Measurements from ENCODE around the gene PHF20. TPM values are rescaled to one million over a fixed set of nuclear protein-coding genes. Genes with fewer than 3 reads are reported as not detected.
"Not testable (repeated sequence)": the region's sequence is repeated elsewhere in the genome, so short reads cannot be mapped to it uniquely, and the experiment has no call there.

The PHF20 gene
- total RNA-seq, 1 donor from 2014 or later, result 76.1 TPM

DNA sequence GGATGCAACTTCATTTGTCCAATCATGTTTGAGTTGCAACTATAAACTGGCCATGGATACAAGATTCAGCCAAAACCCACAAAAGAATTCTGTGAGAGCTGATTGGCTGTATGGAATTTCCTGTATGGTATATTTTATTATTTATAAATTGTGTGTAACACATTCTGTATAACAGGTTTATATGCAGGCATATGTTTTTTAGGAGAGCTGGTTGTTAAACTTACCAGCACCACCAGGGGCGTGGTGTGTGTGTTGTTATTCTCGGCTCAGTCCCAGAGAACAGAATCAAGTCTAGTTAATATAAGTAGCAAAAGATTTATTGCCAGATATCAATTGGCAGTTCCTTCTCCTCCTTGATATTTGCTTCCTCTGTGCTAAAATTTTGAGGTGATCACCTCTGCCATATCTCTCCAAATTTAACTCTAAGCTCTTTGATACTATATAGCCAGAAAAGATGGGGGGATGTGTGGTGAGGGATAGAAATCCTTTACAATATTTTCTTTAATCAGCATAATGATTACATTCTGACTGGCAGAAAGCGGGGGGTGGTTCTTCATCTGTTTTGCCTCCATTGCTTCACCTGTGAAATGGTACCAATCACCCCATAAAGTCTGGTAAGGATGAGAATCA is 219.4 kb downstream of the PHF20 start:
- TF ChIP-seq, protein P1, sequence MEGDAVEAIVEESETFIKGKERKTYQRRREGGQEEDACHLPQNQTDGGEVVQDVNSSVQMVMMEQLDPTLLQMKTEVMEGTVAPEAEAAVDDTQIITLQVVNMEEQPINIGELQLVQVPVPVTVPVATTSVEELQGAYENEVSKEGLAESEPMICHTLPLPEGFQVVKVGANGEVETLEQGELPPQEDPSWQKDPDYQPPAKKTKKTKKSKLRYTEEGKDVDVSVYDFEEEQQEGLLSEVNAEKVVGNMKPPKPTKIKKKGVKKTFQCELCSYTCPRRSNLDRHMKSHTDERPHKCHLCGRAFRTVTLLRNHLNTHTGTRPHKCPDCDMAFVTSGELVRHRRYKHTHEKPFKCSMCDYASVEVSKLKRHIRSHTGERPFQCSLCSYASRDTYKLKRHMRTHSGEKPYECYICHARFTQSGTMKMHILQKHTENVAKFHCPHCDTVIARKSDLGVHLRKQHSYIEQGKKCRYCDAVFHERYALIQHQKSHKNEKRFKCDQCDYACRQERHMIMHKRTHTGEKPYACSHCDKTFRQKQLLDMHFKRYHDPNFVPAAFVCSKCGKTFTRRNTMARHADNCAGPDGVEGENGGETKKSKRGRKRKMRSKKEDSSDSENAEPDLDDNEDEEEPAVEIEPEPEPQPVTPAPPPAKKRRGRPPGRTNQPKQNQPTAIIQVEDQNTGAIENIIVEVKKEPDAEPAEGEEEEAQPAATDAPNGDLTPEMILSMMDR (IDR thresholded peaks at IDR 0.05; ENCODE audit: partially characterized antibody, unreplicated experiment), result peak; percentile 55
- H3K27ac Mint-ChIP-seq (ENCODE audit: unreplicated experiment), result no peak overlapping the region
- H3K9me3 Mint-ChIP-seq (ENCODE audit: unreplicated experiment), result no peaks in the 10 kb centered on the region
- peaks cover 7% of the 10 kb centered on the region for H3K27me3 Mint-ChIP-seq (ENCODE audit: unreplicated experiment)
- H3K36me3 Mint-ChIP-seq (ENCODE audit: unreplicated experiment), result no peaks in the 10 kb centered on the region
- DNase-seq, result peak; percentile 42
- H3K4me3 Mint-ChIP-seq (ENCODE audit: unreplicated experiment), result no peak overlapping the region
- peaks cover 9% of the 10 kb centered on the region for H3K4me1 Mint-ChIP-seq (ENCODE audit: low read depth, unreplicated experiment)

DNA sequence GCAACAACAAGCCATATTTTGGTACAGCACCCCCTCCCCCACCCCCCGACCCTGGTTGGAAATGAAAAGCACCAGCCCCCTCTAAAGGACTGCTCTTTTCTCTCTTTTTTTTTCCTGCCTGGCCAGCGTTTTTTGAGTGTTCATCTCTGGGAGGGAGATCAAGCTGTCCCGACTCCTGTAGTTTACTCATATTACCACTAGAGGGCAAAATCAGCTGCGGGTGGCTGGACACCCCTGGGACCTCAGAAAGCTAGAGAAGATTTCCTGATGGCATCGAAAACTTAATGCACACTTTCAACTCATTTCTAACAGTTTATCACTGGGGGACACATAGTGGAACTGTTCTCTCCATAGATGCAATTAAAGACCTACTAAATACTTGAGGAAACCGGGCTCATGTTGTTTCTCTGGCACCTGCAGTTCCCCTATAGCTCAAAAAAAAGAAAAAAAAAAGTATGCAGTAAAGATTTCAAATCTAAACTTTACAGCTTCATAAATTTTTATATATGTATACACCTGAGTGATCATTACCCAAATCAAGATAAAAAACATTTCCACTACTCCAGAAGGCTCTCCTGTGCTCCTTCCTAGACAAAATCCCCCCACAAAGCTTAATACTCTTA is 221.0 kb downstream of the PHF20 start:
- Mint-ChIP-seq H3K27me3 (ENCODE audit: unreplicated experiment) (peaks cover 7% of the 10 kb centered on the region), H3K9me3 (ENCODE audit: unreplicated experiment) (no peaks in the 10 kb centered on the region), H3K36me3 (ENCODE audit: unreplicated experiment) (no peaks in the 10 kb centered on the region), H3K27ac (ENCODE audit: unreplicated experiment) (no peak overlapping the region), H3K4me1 (ENCODE audit: low read depth, unreplicated experiment) (peaks cover 11% of the 10 kb centered on the region), H3K4me3 (ENCODE audit: unreplicated experiment) (no peak overlapping the region)
- peak; percentile 34 for DNase-seq
- TF ChIP-seq, protein P1 (IDR thresholded peaks at IDR 0.05; ENCODE audit: partially characterized antibody, unreplicated experiment), result peak; percentile 93

DNA sequence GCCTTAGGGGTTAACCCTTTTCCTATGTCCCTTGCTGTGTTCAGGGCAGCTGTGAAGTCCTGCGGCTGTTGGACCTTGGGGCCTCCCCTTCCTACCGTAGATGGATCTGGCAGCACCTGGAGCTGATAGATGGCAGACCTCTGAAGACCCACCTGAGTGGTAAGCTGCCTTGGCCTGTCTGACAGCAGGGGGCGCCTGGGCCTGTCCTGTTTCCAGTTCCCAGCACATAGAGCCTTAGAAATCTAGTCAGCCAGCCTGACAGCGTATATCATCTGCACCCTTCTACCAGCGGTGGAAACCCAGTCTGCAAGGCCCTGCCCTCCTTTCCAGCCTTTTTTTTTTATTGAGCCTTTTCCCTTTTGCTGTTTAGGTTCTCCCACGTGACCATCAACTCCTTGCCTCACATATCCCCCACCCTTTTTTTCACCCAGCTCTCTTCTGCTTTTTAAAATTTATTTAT is 223.2 kb downstream of the PHF20 start:
- Mint-ChIP-seq H3K27ac (ENCODE audit: unreplicated experiment) (no peak overlapping the region), H3K36me3 (ENCODE audit: unreplicated experiment) (no peaks in the 10 kb centered on the region), H3K4me1 (ENCODE audit: low read depth, unreplicated experiment) (peaks cover 11% of the 10 kb centered on the region), H3K27me3 (ENCODE audit: unreplicated experiment) (peaks cover 4% of the 10 kb centered on the region), H3K4me3 (ENCODE audit: unreplicated experiment) (no peak overlapping the region), H3K9me3 (ENCODE audit: unreplicated experiment) (no peaks in the 10 kb centered on the region)
- DNase-seq, result peak; percentile 93
- TF ChIP-seq, protein P1 (IDR thresholded peaks at IDR 0.05; ENCODE audit: partially characterized antibody, unreplicated experiment), result peak; percentile 77

DNA sequence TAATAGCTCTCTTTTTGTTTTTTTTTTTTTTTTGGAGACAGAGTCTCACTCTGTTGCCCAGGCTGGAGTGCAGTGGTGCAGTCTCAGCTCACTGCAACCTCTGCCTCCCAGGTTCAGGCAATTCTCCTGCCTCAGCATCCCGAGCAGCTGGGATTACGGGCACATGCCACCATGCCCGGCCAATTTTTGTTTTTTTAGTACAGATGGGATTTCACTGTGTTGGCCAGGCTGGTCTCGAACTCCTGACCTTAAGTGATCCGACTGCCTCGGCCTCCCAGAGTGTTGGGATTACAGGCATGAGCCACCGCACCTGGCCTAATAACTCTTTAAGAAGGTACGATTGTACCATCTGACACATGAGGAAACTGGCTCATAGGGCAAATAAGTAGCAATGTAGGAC is 224.7 kb downstream of the PHF20 start:
- not testable (repeated sequence) for H3K9me3 Mint-ChIP-seq (ENCODE audit: unreplicated experiment); H3K36me3 Mint-ChIP-seq (ENCODE audit: unreplicated experiment); H3K27ac Mint-ChIP-seq (ENCODE audit: unreplicated experiment)

More for the DNA sequence above, 224.7 kb downstream of the PHF20 start:
- not testable (repeated sequence) for H3K27me3 Mint-ChIP-seq (ENCODE audit: unreplicated experiment); H3K4me3 Mint-ChIP-seq (ENCODE audit: unreplicated experiment); DNase-seq
- H3K4me1 Mint-ChIP-seq (ENCODE audit: low read depth, unreplicated experiment), result peaks cover 11% of the 10 kb centered on the region

Other genes with a start within 250 kb of the PHF20 start
- not detected for gene C20orf173, start 242.4 kb upstream of the PHF20 start, total RNA-seq (ENCODE audit: unreplicated experiment)
- gene ERGIC3, start 229.9 kb upstream of the PHF20 start, total RNA-seq (ENCODE audit: unreplicated experiment), result 233 TPM
- gene SPAG4, start 156.2 kb upstream of the PHF20 start, total RNA-seq (ENCODE audit: unreplicated experiment), result 5.0 TPM
- 327 TPM for gene CPNE1, start 107.1 kb upstream of the PHF20 start, total RNA-seq (ENCODE audit: unreplicated experiment)
- gene RBM12, start 107.1 kb upstream of the PHF20 start, total RNA-seq (ENCODE audit: unreplicated experiment), result 147 TPM
- gene NFS1, start 72.7 kb upstream of the PHF20 start, total RNA-seq (ENCODE audit: unreplicated experiment), result 13.9 TPM
- gene ROMO1, start 72.6 kb upstream of the PHF20 start, total RNA-seq (ENCODE audit: unreplicated experiment), result 103 TPM
- 358 TPM for gene RBM39, start 29.8 kb upstream of the PHF20 start, total RNA-seq (ENCODE audit: unreplicated experiment)
- 97.8 TPM for gene SCAND1, start 182.5 kb downstream of the PHF20 start, total RNA-seq (ENCODE audit: unreplicated experiment)
- gene CNBD2, start 196.6 kb downstream of the PHF20 start, total RNA-seq (ENCODE audit: unreplicated experiment), result 4.7 TPM